ENCODE data around the gene JAK2.

DNA sequence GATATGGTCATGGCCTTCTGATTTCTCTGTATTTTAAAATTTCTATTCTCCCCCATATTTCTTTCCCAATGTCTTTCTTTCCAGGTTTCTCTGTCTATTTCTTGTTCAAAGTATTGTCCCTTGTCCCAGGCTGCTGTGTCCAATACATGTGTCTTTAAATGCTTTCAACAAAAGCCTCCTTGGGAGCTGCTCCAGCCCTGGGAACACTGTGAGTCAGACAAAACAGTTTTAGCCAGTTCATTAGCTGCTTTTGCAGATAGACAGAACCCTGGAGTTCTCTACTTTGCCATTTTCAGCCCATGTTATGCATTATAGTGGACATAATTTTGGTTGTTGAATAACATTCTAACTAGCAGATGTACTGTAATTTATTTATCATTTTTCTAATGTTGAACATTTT, 20.5 kb upstream of the JAK2 start:
- TF ChIP-seq, protein P1, sequence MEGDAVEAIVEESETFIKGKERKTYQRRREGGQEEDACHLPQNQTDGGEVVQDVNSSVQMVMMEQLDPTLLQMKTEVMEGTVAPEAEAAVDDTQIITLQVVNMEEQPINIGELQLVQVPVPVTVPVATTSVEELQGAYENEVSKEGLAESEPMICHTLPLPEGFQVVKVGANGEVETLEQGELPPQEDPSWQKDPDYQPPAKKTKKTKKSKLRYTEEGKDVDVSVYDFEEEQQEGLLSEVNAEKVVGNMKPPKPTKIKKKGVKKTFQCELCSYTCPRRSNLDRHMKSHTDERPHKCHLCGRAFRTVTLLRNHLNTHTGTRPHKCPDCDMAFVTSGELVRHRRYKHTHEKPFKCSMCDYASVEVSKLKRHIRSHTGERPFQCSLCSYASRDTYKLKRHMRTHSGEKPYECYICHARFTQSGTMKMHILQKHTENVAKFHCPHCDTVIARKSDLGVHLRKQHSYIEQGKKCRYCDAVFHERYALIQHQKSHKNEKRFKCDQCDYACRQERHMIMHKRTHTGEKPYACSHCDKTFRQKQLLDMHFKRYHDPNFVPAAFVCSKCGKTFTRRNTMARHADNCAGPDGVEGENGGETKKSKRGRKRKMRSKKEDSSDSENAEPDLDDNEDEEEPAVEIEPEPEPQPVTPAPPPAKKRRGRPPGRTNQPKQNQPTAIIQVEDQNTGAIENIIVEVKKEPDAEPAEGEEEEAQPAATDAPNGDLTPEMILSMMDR (optimal IDR thresholded peaks at IDR 0.05 in 1 of 3, IDR thresholded peaks at IDR 0.05 in 1 of 3, conservative IDR thresholded peaks at IDR 0.05 in 1 of 3; ENCODE audit: extremely low read depth in 1 of 3, insufficient read depth in 2 of 3, low read length in 3 of 3), result no peak
- TF ChIP-seq EZH2 (IDR thresholded peaks at IDR 0.05; ENCODE audit: low read length), result no peak

Data from keratinocyte (primary cell).